CD8-positive, alpha-beta memory T cell (primary cell): ENCODE results near the gene DMRT2. TPM values are rescaled to one million over a fixed set of nuclear protein-coding genes. Genes with fewer than 3 reads are reported as not detected.
A peak's percentile ranks its signal among the peaks of the same experiment; 100 is the strongest.

Source experiments
- CTCF ChIA-PET: fragments of 350-600 bp; sonication (Branson Sonifier 250); formaldehyde crosslinking; loops from one replicate; lab custom pipeline; 2021; ENCODE audit warnings: antibody characterized with exemption; lab: Charles Lee
- POLR2A ChIA-PET: fragments of 350-600 bp; sonication (Branson Sonifier 250); formaldehyde crosslinking; loops from one replicate; lab custom pipeline; 2021; ENCODE audit warnings: antibody characterized with exemption; lab: Charles Lee
- DNase-seq, 5 donors: peaks; one replicate each; pipeline versions ENCODE4 v3.0.0 to v3.0.0-alpha.2; 2020 to 2022; ENCODE audit warnings: mixed read lengths in 1 of 5
- H3K27ac ChIP-seq: one replicate; pipeline ENCODE4 v1.7.0; 2013; ENCODE audit warnings: low read depth, mild to moderate bottlenecking, low read length, moderate library complexity
- H3K27me3 ChIP-seq: 2 replicates; pipeline ENCODE4 v1.7.0; 2013; ENCODE audit warnings: low read length, mild to moderate bottlenecking; ENCODE audit not compliant: insufficient read depth, poor library complexity, severe bottlenecking
- H3K36me3 ChIP-seq: 2 replicates; pipeline ENCODE4 v1.7.0; 2013; ENCODE audit warnings: mild to moderate bottlenecking, low read length, moderate library complexity; ENCODE audit not compliant: insufficient read depth
- H3K4me1 ChIP-seq: 2 replicates; pipeline ENCODE4 v1.7.0; 2013; ENCODE audit warnings: mild to moderate bottlenecking, low read length, moderate library complexity; ENCODE audit not compliant: insufficient read depth
- H3K4me3 ChIP-seq: 2 replicates; pipeline ENCODE4 v1.7.0; 2013; ENCODE audit warnings: mild to moderate bottlenecking, low read length
- H3K9me3 ChIP-seq: 2 replicates; pipeline ENCODE4 v1.7.0; 2013; ENCODE audit warnings: mild to moderate bottlenecking, low read length
- H3K27ac Mint-ChIP-seq, 8 donors: one replicate each; pipeline ENCODE4 v1.8.0; 2020 to 2021; ENCODE audit warnings: mixed read lengths in 8 of 8, mild to moderate bottlenecking in 6 of 8, inconsistent platforms in 3 of 8, moderate library complexity in 3 of 8
- H3K27me3 Mint-ChIP-seq, 2 donors: one replicate each; pipeline ENCODE4 v1.8.0; 2020 to 2021; ENCODE audit warnings: mixed read lengths in 2 of 2, mild to moderate bottlenecking in 1 of 2, moderate library complexity in 1 of 2
- H3K36me3 Mint-ChIP-seq, 3 donors: one replicate each; pipeline ENCODE4 v1.8.0; 2020 to 2021; ENCODE audit warnings: mixed read lengths in 3 of 3, inconsistent platforms in 1 of 3, mild to moderate bottlenecking in 1 of 3
- H3K4me1 Mint-ChIP-seq, 3 donors: one replicate each; pipeline ENCODE4 v1.8.0; 2020 to 2021; ENCODE audit warnings: mixed read lengths in 3 of 3, inconsistent platforms in 1 of 3, mild to moderate bottlenecking in 1 of 3
- H3K4me3 Mint-ChIP-seq, 7 donors: one replicate each; pipeline ENCODE4 v1.8.0; 2020 to 2021; ENCODE audit warnings: mixed read lengths in 7 of 7, mild to moderate bottlenecking in 6 of 7, moderate library complexity in 4 of 7, inconsistent platforms in 2 of 7
- H3K9me3 Mint-ChIP-seq, 5 donors: one replicate each; pipeline ENCODE4 v1.8.0; 2020 to 2022; ENCODE audit warnings: mixed read lengths in 5 of 5, mild to moderate bottlenecking in 3 of 5, moderate library complexity in 2 of 5, inconsistent platforms in 1 of 5
- polyA plus RNA-seq: library from polyadenylated mRNA; unstranded; fragments of 300-500 nt; fragmentation: Illumina TruSeq; gene quantifications from one replicate; pipeline ENCODE4 v1.2.3, GENCODE V29; 2021
- total RNA-seq, 2 experiments: library from RNA; stranded (reverse); gene quantifications; one replicate each; pipeline ENCODE4 v1.2.3, GENCODE V29; 2021

Gene DMRT2
- total and polyA plus RNA-seq, 3 experiments from 2014 or later, result 0.23 TPM; not detected in 2

DNA sequence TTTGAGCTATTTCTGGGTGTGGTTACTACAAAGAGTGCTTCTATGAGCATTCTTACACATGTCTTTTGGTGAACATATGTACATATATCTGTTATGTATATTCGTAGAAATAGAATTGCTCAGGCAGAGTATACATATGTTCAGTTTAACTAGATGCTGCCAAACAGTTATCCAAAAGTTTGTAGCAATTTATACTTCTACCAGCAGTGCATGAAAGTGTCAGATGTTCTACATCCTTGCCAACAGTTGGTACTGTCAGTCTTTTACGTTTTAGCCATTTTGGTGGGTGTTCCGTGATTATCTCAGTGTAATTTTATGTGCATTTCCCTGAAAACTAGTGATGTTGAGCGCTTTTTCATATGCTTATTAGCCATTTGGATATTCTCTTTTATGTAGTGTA is 35.9 kb upstream of the DMRT2 start:
- no peak overlapping the region for H3K27ac Mint-ChIP-seq
- H3K4me3 ChIP-seq, result no peak overlapping the region
- peaks cover 0 to 2% (median 0%) of the 10 kb centered on the region in 5 donors for H3K9me3 Mint-ChIP-seq
- no peak overlapping the region for H3K4me3 Mint-ChIP-seq
- DNase-seq, result no peak
- POLR2A ChIA-PET, result no interaction called here
- CTCF ChIA-PET, result no interaction called here
- no peaks in the 10 kb centered on the region for H3K36me3 Mint-ChIP-seq
- H3K27me3 ChIP-seq, result no peaks in the 10 kb centered on the region
- no peaks in the 10 kb centered on the region for H3K36me3 ChIP-seq
- H3K27ac ChIP-seq, result no peak overlapping the region
- H3K9me3 ChIP-seq, result no peaks in the 10 kb centered on the region
- H3K27me3 Mint-ChIP-seq, result peaks cover 11 to 37% of the 10 kb centered on the region in 2 donors
- H3K4me1 Mint-ChIP-seq, result peaks cover 0 to 3% (median 0%) of the 10 kb centered on the region in 3 donors
- H3K4me1 ChIP-seq, result no peaks in the 10 kb centered on the region

DNA sequence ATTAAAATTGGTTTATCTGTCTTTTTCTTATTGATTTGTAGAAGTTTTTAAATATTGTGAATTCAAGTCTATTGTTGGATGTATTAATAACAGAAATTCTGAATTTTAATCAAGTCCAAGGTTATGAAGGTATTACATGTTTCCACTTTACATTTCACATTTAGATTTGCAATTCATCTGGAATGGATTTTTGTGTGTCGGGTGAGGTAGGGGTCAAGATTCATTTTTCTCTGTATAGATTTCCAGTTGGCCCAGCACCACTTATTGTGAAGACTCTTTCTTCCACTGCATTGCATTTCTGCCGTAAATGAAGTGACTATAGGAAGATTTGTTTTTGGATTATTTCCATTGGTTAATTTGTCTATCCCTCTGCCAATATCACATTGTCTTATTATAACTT is 35.5 kb upstream of the DMRT2 start:
- H3K27ac Mint-ChIP-seq, result no peak overlapping the region
- Histone ChIP-seq H3K27me3 (no peaks in the 10 kb centered on the region), H3K27ac (no peak overlapping the region), H3K9me3 (no peaks in the 10 kb centered on the region), H3K4me1 (no peaks in the 10 kb centered on the region), H3K36me3 (no peaks in the 10 kb centered on the region), H3K4me3 (no peak overlapping the region)
- H3K4me3 Mint-ChIP-seq, result no peak overlapping the region
- H3K4me1 Mint-ChIP-seq, result no peaks in the 10 kb centered on the region
- DNase-seq, result no peak
- peaks cover 14 to 35% of the 10 kb centered on the region in 2 donors for H3K27me3 Mint-ChIP-seq
- CTCF ChIA-PET, result no interaction called here
- peaks cover 0 to 2% (median 0%) of the 10 kb centered on the region in 5 donors for H3K9me3 Mint-ChIP-seq
- POLR2A ChIA-PET, result no interaction called here
- no peaks in the 10 kb centered on the region for H3K36me3 Mint-ChIP-seq

DNA sequence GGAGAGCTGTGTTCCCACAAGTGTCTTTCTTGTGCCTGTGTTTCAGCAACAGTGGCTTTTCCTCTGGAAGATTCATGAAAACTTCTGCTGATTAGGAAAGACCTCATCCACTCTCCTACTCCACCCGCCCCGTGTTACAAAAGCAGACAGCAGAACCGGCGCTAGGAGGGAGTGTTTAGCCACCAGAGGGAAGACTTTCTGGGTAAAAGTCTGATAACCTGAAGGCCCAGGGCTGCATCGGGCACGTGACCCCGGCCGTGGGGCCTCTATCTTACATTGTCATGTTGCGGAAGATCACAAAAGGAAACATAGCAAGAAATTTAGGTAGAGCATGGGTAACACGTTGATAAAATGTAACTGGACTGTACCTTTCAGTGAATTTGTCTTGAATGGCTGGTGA is 32.0 kb upstream of the DMRT2 start:
- Mint-ChIP-seq H3K9me3 (peaks cover 0 to 2% (median 0%) of the 10 kb centered on the region in 5 donors), H3K4me3 (no peak overlapping the region), H3K27me3 (peaks cover 21 to 37% of the 10 kb centered on the region in 2 donors), H3K36me3 (no peaks in the 10 kb centered on the region), H3K4me1 (no peaks in the 10 kb centered on the region), H3K27ac (no peak overlapping the region)
- Histone ChIP-seq H3K27me3 (no peaks in the 10 kb centered on the region), H3K36me3 (no peaks in the 10 kb centered on the region), H3K9me3 (no peaks in the 10 kb centered on the region), H3K4me1 (no peaks in the 10 kb centered on the region), H3K27ac (no peak overlapping the region), H3K4me3 (no peak overlapping the region)
- ChIA-PET POLR2A (no interaction called here), CTCF (no interaction called here)
- DNase-seq, result no peak

DNA sequence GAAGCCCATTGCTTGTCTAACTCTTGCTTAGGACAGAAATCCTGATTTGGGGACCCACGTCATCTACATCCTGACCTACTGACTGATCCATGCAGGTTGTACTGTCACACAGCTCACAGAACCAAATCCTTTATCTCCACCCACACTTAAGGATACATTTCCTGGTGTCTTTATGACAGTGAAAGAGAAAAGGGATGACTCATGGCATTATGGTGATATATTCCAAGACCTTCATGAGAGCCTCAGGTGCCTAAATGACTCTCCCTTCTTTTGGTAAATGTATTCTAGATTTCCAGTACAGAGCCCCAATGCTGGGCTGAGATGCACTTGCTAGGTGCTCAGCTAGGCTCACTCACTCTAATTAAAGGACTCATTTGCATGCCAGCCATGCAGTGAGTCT is 26.0 kb upstream of the DMRT2 start:
- no peak overlapping the region for H3K4me3 ChIP-seq
- DNase-seq, result no peak
- H3K9me3 Mint-ChIP-seq, result peaks cover 0 to 3% (median 2%) of the 10 kb centered on the region in 5 donors
- H3K4me1 Mint-ChIP-seq, result no peaks in the 10 kb centered on the region
- no peaks in the 10 kb centered on the region for H3K36me3 Mint-ChIP-seq
- no peaks in the 10 kb centered on the region for H3K36me3 ChIP-seq
- no peaks in the 10 kb centered on the region for H3K9me3 ChIP-seq
- H3K27ac ChIP-seq, result no peak overlapping the region
- ChIA-PET POLR2A (no interaction called here), CTCF (no interaction called here)
- no peak overlapping the region for H3K27ac Mint-ChIP-seq
- H3K4me1 ChIP-seq, result no peaks in the 10 kb centered on the region
- peaks cover 26 to 33% of the 10 kb centered on the region in 2 donors for H3K27me3 Mint-ChIP-seq
- no peak overlapping the region for H3K4me3 Mint-ChIP-seq
- H3K27me3 ChIP-seq, result no peaks in the 10 kb centered on the region

DNA sequence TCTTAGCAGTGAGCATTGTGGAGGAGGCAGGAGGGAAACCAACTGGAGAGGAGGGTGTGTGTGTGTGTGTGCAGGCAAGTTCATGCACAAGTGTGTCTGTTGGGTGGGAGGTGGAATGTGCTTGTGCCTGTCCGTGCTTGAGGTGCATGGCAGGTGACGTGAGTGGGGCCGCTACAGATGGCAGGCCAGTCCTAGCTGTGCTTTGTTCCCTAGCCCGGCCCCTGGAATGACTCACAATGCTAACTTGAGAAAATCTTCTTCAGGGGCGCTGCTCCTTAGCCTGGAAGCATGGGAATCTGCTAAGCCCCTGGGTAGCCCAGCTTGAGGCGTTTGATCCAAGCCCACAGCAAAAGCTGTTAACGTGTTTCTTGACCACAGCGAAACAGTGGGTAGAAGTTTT is 25.0 kb upstream of the DMRT2 start:
- DNase-seq, result no peak
- CTCF ChIA-PET, result no interaction called here
- Histone ChIP-seq H3K4me3 (no peak overlapping the region), H3K4me1 (no peaks in the 10 kb centered on the region), H3K27me3 (no peaks in the 10 kb centered on the region), H3K9me3 (no peaks in the 10 kb centered on the region), H3K27ac (no peak overlapping the region), H3K36me3 (no peaks in the 10 kb centered on the region)
- H3K36me3 Mint-ChIP-seq, result no peaks in the 10 kb centered on the region
- POLR2A ChIA-PET, result no interaction called here
- H3K27ac Mint-ChIP-seq, result no peak overlapping the region
- H3K4me1 Mint-ChIP-seq, result no peaks in the 10 kb centered on the region
- H3K9me3 Mint-ChIP-seq, result peaks cover 0 to 3% (median 2%) of the 10 kb centered on the region in 5 donors
- peaks cover 22 to 29% of the 10 kb centered on the region in 2 donors for H3K27me3 Mint-ChIP-seq
- peak overlapping the region in 1 of 7 donors; percentile 44 for H3K4me3 Mint-ChIP-seq

DNA sequence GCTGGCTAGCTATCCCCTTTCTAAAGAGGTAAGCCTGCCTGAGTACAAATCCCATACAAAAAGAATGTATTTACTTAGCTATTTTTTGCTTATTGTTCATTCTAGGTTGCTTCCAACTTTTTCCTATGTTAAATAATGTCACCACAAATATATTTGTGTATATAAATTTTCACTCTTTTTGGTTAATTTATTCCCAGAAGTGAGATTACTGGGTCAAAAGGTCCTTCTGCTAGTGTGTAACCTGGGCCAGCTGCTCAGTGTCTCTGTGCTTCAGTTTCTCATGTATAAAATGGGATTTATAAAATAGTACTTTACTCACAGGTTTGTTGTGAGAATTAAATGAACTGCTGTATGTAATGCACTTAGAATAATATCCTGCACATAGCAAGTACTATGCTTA is 23.9 kb upstream of the DMRT2 start:
- Histone ChIP-seq H3K27ac (no peak overlapping the region), H3K4me1 (no peaks in the 10 kb centered on the region), H3K27me3 (no peaks in the 10 kb centered on the region), H3K36me3 (no peaks in the 10 kb centered on the region), H3K4me3 (no peak overlapping the region), H3K9me3 (no peaks in the 10 kb centered on the region)
- ChIA-PET POLR2A (no interaction called here), CTCF (no interaction called here)
- peaks cover 0 to 3% (median 2%) of the 10 kb centered on the region in 5 donors for H3K9me3 Mint-ChIP-seq
- DNase-seq, result no peak
- H3K27me3 Mint-ChIP-seq, result peaks cover 16 to 27% of the 10 kb centered on the region in 2 donors
- no peak overlapping the region for H3K4me3 Mint-ChIP-seq
- H3K4me1 Mint-ChIP-seq, result no peaks in the 10 kb centered on the region
- H3K27ac Mint-ChIP-seq, result no peak overlapping the region
- H3K36me3 Mint-ChIP-seq, result no peaks in the 10 kb centered on the region

DNA sequence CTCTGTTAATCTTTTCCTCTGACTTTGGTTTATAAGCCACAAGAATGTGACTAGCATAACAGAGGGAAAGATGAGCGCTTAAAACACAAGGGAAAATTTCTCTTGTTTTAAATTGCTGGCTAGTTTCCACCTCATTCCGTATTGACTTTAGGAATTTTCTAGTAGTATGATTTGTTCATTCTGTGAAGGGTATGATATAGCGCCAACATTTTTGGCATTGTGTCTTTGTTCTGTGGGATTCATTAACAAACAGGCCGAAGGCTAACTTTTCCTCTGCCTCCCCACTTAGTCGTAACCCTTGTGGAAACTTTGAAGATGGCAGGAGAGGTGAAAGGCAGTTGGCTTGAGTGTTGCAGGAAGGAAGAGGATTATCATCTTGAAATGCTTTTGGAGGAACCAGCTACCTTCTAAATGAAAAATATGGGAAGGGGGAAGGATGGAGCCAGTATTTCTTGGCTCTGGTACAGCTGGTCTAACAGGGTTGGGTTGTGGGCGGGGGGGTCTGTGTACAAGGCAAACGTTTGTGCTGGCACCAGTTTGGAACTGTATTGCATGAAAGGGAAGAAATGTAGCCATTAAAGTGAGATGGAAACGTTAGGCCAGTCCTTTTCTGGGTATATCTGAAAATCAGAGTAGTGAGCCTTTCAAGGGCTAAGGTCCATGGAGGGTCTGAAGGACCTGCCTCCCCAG is 21.5 kb upstream of the DMRT2 start:
- ChIA-PET POLR2A (no interaction called here), CTCF (no interaction called here)
- no peaks in the 10 kb centered on the region for H3K9me3 ChIP-seq

DNA sequence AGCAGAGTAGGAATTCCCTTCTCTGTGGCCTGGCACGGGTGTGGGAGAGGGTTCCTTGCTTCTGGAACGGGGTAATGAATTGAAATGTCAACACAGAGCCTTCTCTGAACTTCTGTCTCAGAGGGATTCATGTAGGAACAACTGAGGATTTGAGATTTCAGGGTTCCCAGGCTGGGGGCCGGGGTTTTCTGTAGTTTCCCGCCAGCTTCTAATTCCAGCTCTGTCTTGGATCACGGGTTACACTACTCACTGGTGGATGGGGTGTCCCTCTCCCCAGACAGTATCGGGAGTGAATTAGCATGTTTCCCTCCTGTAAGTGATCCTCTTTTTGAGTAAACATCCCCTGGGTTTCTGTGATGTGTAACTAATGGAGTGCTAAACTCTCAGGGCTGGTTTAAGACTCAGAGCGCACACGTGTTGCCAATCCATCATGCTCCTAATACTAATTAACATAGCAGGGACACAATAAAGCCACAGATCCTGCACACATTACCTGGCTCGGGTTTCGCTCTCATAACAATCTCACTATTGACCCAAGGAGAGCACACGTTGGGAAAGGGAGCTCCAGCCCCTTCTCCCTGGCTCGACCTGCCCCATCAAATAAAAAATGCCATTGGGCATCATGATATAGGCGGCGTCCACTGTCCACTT is 18.1 kb upstream of the DMRT2 start:
- ChIA-PET POLR2A (no interaction called here), CTCF (no interaction called here)
- H3K27me3 Mint-ChIP-seq, result peaks cover 5 to 45% of the 10 kb centered on the region in 2 donors
- Histone ChIP-seq H3K9me3 (no peaks in the 10 kb centered on the region), H3K36me3 (no peaks in the 10 kb centered on the region), H3K27me3 (no peaks in the 10 kb centered on the region), H3K27ac (no peak overlapping the region), H3K4me3 (no peak overlapping the region), H3K4me1 (no peaks in the 10 kb centered on the region)
- no peaks in the 10 kb centered on the region for H3K36me3 Mint-ChIP-seq
- no peaks in the 10 kb centered on the region for H3K4me1 Mint-ChIP-seq
- no peak overlapping the region for H3K27ac Mint-ChIP-seq
- no peak overlapping the region for H3K4me3 Mint-ChIP-seq
- DNase-seq, result no peak
- no peaks in the 10 kb centered on the region for H3K9me3 Mint-ChIP-seq

More for the DNA sequence above, 21.5 kb upstream of the DMRT2 start:
- Mint-ChIP-seq H3K9me3 (peaks cover 0 to 3% (median 0%) of the 10 kb centered on the region in 5 donors), H3K4me1 (no peaks in the 10 kb centered on the region), H3K27me3 (peaks cover 14 to 42% of the 10 kb centered on the region in 2 donors), H3K27ac (no peak overlapping the region), H3K36me3 (no peaks in the 10 kb centered on the region), H3K4me3 (no peak overlapping the region)
- Histone ChIP-seq H3K36me3 (no peaks in the 10 kb centered on the region), H3K4me3 (no peak overlapping the region), H3K27ac (no peak overlapping the region), H3K4me1 (no peaks in the 10 kb centered on the region), H3K27me3 (no peaks in the 10 kb centered on the region)
- no peak for DNase-seq
